ENCODE data around the gene MYO5B.
A peak's percentile ranks its signal among the peaks of the same experiment; 100 is the strongest.

- peak; percentile 78 for TF ChIP-seq CTCF (IDR thresholded peaks at IDR 0.05; ENCODE audit: low read length)
- no peak for TF ChIP-seq EZH2 (optimal IDR thresholded peaks at IDR 0.05; ENCODE audit: low read depth, low read length)
Observed at GRCh38 chr18:50203801-50204604, 9.1 kb upstream of the MYO5B start.
